IMR-90 (cell line): ENCODE measurements around the gene TMEM33. TPM values are rescaled to one million over a fixed set of nuclear protein-coding genes. Genes with fewer than 3 reads are reported as not detected.

ENCODE experiments used
- ATAC-seq: fragments of 200-7000 bp; cut with Tn5 transposase; 2 replicates; pipeline ENCODE4 v1.9.1; 2020; ENCODE audit warnings: low read depth, mild to moderate bottlenecking, moderate library complexity
- BruUV-seq: library from RNA; stranded (reverse); fragments of 400-500 nt; replicated peaks from 2 replicates; lab custom pipeline; 2021; lab: Mats Ljungman, UMichigan
- CTCF ChIA-PET: fragments of 300-600 bp; formaldehyde crosslinking; extraction: SDS; loops from one replicate; lab custom pipeline; 2021; ENCODE audit warnings: antibody characterized with exemption; lab: Yijun Ruan, JAX
- POLR2A ChIA-PET: fragments of 300-600 bp; sonication (Branson Sonifier 250); formaldehyde crosslinking; loops from one replicate; lab custom pipeline; 2022; ENCODE audit warnings: antibody characterized with exemption; ENCODE audit not compliant: unreplicated experiment; lab: Charles Lee
- DNase-seq: peaks from one replicate; pipeline ENCODE4 v3.0.0; 2013
- H2AFZ ChIP-seq: replicated peaks from 2 replicates; pipeline ENCODE3; 2013; ENCODE audit warnings: low read length, mild to moderate bottlenecking; ENCODE audit not compliant: poor library complexity
- H2AK5ac ChIP-seq: 2 replicates; pipeline ENCODE4 v1.6.1; 2013; ENCODE audit warnings: low read depth, low read length, inconsistent platforms
- H2AK9ac ChIP-seq: replicated peaks from 2 replicates; pipeline ENCODE3; 2013; ENCODE audit warnings: mild to moderate bottlenecking, low read depth, low read length, moderate library complexity; ENCODE audit not compliant: poor library complexity
- H2BK120ac ChIP-seq: 2 replicates; pipeline ENCODE4 v1.6.1; 2013; ENCODE audit warnings: low read depth, low read length, inconsistent platforms
- H2BK15ac ChIP-seq: 3 replicates; pipeline ENCODE4 v1.6.1; 2013; ENCODE audit warnings: low read depth, low read length, inconsistent platforms
- H2BK20ac ChIP-seq: 2 replicates; pipeline ENCODE4 v1.6.1; 2013; ENCODE audit warnings: low read depth, mild to moderate bottlenecking, inconsistent platforms, low read length, moderate library complexity
- H2BK5ac ChIP-seq: 2 replicates; pipeline ENCODE4 v1.6.1; 2013; ENCODE audit warnings: mild to moderate bottlenecking, low read depth, low read length, inconsistent platforms; ENCODE audit not compliant: poor library complexity, severe bottlenecking
- H3K14ac ChIP-seq: replicated peaks from 2 replicates; pipeline ENCODE4 v1.6.1; 2013; ENCODE audit warnings: low read depth, low read length, inconsistent platforms
- H3K18ac ChIP-seq: 2 replicates; pipeline ENCODE4 v1.6.1; 2013; ENCODE audit warnings: low read depth, low read length, control low read depth
- H3K23ac ChIP-seq: 2 replicates; pipeline ENCODE4 v1.6.1; 2013; ENCODE audit warnings: low read depth, low read length, inconsistent platforms
- H3K27ac ChIP-seq: 2 replicates; pipeline ENCODE4 v1.5.1; 2013; ENCODE audit warnings: mild to moderate bottlenecking, control low read depth, low read length; ENCODE audit not compliant: insufficient read depth
- H3K27me3 ChIP-seq: 2 replicates; pipeline ENCODE4 v1.6.1; 2013; ENCODE audit warnings: low read length; ENCODE audit not compliant: control insufficient read depth, insufficient read depth
- H3K36me3 ChIP-seq: 2 replicates; pipeline ENCODE4 v1.6.1; 2013; ENCODE audit warnings: low read length, mixed read lengths; ENCODE audit not compliant: control insufficient read depth, insufficient read depth
- H3K4ac ChIP-seq: 2 replicates; pipeline ENCODE4 v1.6.1; 2013; ENCODE audit warnings: low read depth, low read length, inconsistent platforms
- H3K4me1 ChIP-seq: 2 replicates; pipeline ENCODE4 v1.6.1; 2013; ENCODE audit warnings: low read length, mixed read lengths; ENCODE audit not compliant: control insufficient read depth, insufficient read depth
- H3K4me2 ChIP-seq: 2 replicates; pipeline ENCODE4 v1.6.1; 2013; ENCODE audit warnings: low read depth, mild to moderate bottlenecking, control low read depth, low read length, moderate library complexity
- H3K4me3 ChIP-seq: 2 replicates; pipeline ENCODE4 v1.5.1; 2013; ENCODE audit warnings: low read depth, mild to moderate bottlenecking, control low read depth, low read length, moderate library complexity; ENCODE audit not compliant: insufficient read depth
- H3K56ac ChIP-seq: 2 replicates; pipeline ENCODE4 v1.6.1; 2013; ENCODE audit warnings: low read length, inconsistent platforms; ENCODE audit not compliant: insufficient read depth; ENCODE audit errors: extremely low read depth
- H3K79me1 ChIP-seq, 2 experiments: 2 replicates each; pipeline ENCODE4 v1.6.1; 2013; ENCODE audit warnings: low read length in 2 of 2, inconsistent platforms in 1 of 2, low read depth in 1 of 2
- H3K9ac ChIP-seq: 2 replicates; pipeline ENCODE4 v1.6.1; 2013; ENCODE audit warnings: low read depth, low read length, control low read depth
- H3K9me1 ChIP-seq: 2 replicates; pipeline ENCODE4 v1.6.1; 2013; ENCODE audit warnings: low read length, inconsistent platforms; ENCODE audit not compliant: insufficient read depth
- H3K9me3 ChIP-seq: 2 replicates; pipeline ENCODE4 v1.6.1; 2013; ENCODE audit warnings: low read length; ENCODE audit not compliant: control insufficient read depth, insufficient read depth
- H4K20me1 ChIP-seq: 2 replicates; pipeline ENCODE4 v1.6.1; 2013; ENCODE audit warnings: low read length, inconsistent platforms; ENCODE audit not compliant: insufficient read depth
- H4K5ac ChIP-seq: 2 replicates; pipeline ENCODE4 v1.6.1; 2013; ENCODE audit warnings: mild to moderate bottlenecking, low read depth, low read length, control low read depth
- H4K8ac ChIP-seq, 2 experiments: 2 replicates each; pipeline ENCODE4 v1.6.1; 2013; ENCODE audit warnings: low read depth in 2 of 2, low read length in 2 of 2, control low read depth in 1 of 2, inconsistent platforms in 1 of 2
- H4K91ac ChIP-seq: 2 replicates; pipeline ENCODE4 v1.6.1; 2013; ENCODE audit warnings: low read depth, low read length, inconsistent platforms; ENCODE audit not compliant: insufficient read depth
- BHLHE40 ChIP-seq: fragments of 150-350 bp; IDR thresholded peaks from 2 replicates; pipeline ENCODE4 v1.6.1; 2016; ENCODE audit warnings: mild to moderate bottlenecking, low read depth, low read length
- CEBPB ChIP-seq: IDR thresholded peaks from 2 replicates; pipeline ENCODE4 v1.6.1; 2012; ENCODE audit warnings: low read depth, low read length, improper control_type of control experiment
- CHD1 ChIP-seq: IDR thresholded peaks from 2 replicates; pipeline ENCODE4 v1.6.1; 2012; ENCODE audit warnings: low read depth, low read length, improper control_type of control experiment
- CTCF ChIP-seq: conservative IDR thresholded peaks from 2 replicates; pipeline ENCODE4 v1.5.1; 2012; ENCODE audit warnings: mild to moderate bottlenecking, low read depth, low read length, improper control_type of control experiment
- MAFK ChIP-seq: IDR thresholded peaks from 2 replicates; pipeline ENCODE4 v1.6.1; 2012; ENCODE audit warnings: low read depth, low read length, improper control_type of control experiment
- MAZ ChIP-seq: IDR thresholded peaks from 2 replicates; pipeline ENCODE4 v1.6.1; 2012; ENCODE audit warnings: low read depth, mild to moderate bottlenecking, low read length, improper control_type of control experiment, moderate library complexity, borderline replicate concordance
- MXI1 ChIP-seq: IDR thresholded peaks from 2 replicates; pipeline ENCODE4 v1.6.1; 2012; ENCODE audit warnings: low read depth, mild to moderate bottlenecking, low read length, moderate library complexity, borderline replicate concordance
- POLR2A ChIP-seq: IDR thresholded peaks from 2 replicates; pipeline ENCODE4 v1.6.1; 2012; ENCODE audit warnings: mild to moderate bottlenecking, low read depth, low read length
- RAD21 ChIP-seq: IDR thresholded peaks from 2 replicates; pipeline ENCODE4 v1.6.1; 2012; ENCODE audit warnings: low read length, improper control_type of control experiment
- RCOR1 ChIP-seq: IDR thresholded peaks from 2 replicates; pipeline ENCODE4 v1.6.1; 2012; ENCODE audit warnings: mild to moderate bottlenecking, low read length, improper control_type of control experiment; ENCODE audit not compliant: insufficient replicate concordance
- USF2 ChIP-seq: fragments of 150-350 bp; IDR thresholded peaks from 2 replicates; pipeline ENCODE4 v1.6.1; 2017; ENCODE audit warnings: mild to moderate bottlenecking, antibody characterized with exemption, low read length, low read depth
- WGBS, 2 experiments: methylation state at CpG; one replicate each; pipeline versions ENCODE4 v1.1.5 to v1.1.7; 2013; ENCODE audit warnings: missing lambda C conversion rate in 2 of 2; ENCODE audit not compliant: insufficient read length in 1 of 2; ENCODE audit errors: extremely low coverage in 2 of 2; 5-methylcytosine and 5-hydroxymethylcytosine counted together
- dilution Hi-C: fragments of 300-500 bp; cut with HindIII; formaldehyde crosslinking; loops from one replicate; pipeline ENCODE4 v1.14.3; 2018; ENCODE audit warnings: low sequenced_read_pairs; ENCODE audit not compliant: unreplicated experiment
- in situ Hi-C: fragments of 300-500 bp; cut with MboI; formaldehyde crosslinking; loops from 3 replicates; pipeline ENCODE4 v1.14.3; 2019; ENCODE audit warnings: low sequenced_read_pairs, inconsistent platforms, mixed read lengths
- intact Hi-C: fragments of 100-400 bp; cut with micrococcal nuclease; formaldehyde crosslinking; loops from 2 replicates; pipeline ENCODE4 v1.10.0; 2022
- polyA plus RNA-seq, 3 experiments: library from polyadenylated mRNA; depleted of rRNA; stranded (reverse); fragments of >200 nt; gene quantifications; 2 replicates each; pipeline ENCODE4 v1.2.3, GENCODE V29; 2012; ENCODE audit warnings: low replicate concordance in 1 of 3
- total RNA-seq: library from RNA; depleted of rRNA; stranded (reverse); fragments of >200 nt; gene quantifications from 2 replicates; pipeline ENCODE4 v1.2.3, GENCODE V29; 2012

The TMEM33 gene
- total and polyA plus RNA-seq, 2 of the 4 experiments (the other 2 are of a cell fraction), result 23.6 to 45.5 TPM

- no peak overlapping the region for H2BK5ac ChIP-seq
- H3K56ac ChIP-seq, result no peak overlapping the region
- peaks cover 3% of the 10 kb centered on the region; the same call in 1 of the 2 replicates for H3K27me3 ChIP-seq
- no CpG with 5 or more reads among the region's 2 CpGs for WGBS, 2 experiments
- H4K8ac ChIP-seq, result no peak overlapping the region
- H3K4ac ChIP-seq, result no peak overlapping the region
- no peak overlapping the region for H4K91ac ChIP-seq
- no peaks in the 10 kb centered on the region for H3K9me3 ChIP-seq
- no peak overlapping the region for H3K4me3 ChIP-seq
- H3K4me2 ChIP-seq, result no peak overlapping the region
- H4K5ac ChIP-seq, result no peak overlapping the region
- no peak overlapping the region for H2BK20ac ChIP-seq
- H3K27ac ChIP-seq, result no peak overlapping the region
- no peaks in the 10 kb centered on the region for H3K4me1 ChIP-seq
- no peak overlapping the region for H2AK5ac ChIP-seq
- no TSS peak for BruUV-seq
- no peaks in the 10 kb centered on the region for H3K79me1 ChIP-seq
- no peak for TF ChIP-seq MAFK
- TF ChIP-seq BHLHE40, result no peak
- no peak for TF ChIP-seq CHD1
- TF ChIP-seq RCOR1, result no peak
- TF ChIP-seq CTCF, result no peak
- no peak for TF ChIP-seq USF2
- no peak for TF ChIP-seq CEBPB
- TF ChIP-seq MAZ, result no peak
- TF ChIP-seq MXI1, result no peak
- no peak for TF ChIP-seq POLR2A
- no peak for TF ChIP-seq RAD21
- no peak overlapping the region for H3K9ac ChIP-seq
- no peak overlapping the region for H2AFZ ChIP-seq
- CTCF ChIA-PET, result no interaction called here
- no peak overlapping the region for H2BK15ac ChIP-seq
- H3K9me1 ChIP-seq, result no peaks in the 10 kb centered on the region
- H2AK9ac ChIP-seq, result no peak overlapping the region
- no peak for DNase-seq
- dilution Hi-C loops, result no loop called here
- no peaks in the 10 kb centered on the region for H3K36me3 ChIP-seq
- H3K14ac ChIP-seq, result no peak overlapping the region
- in situ Hi-C loops, result no loop called here
- H3K23ac ChIP-seq, result no peak overlapping the region
- no peaks in the 10 kb centered on the region for H4K20me1 ChIP-seq
- H3K18ac ChIP-seq, result no peak overlapping the region
- POLR2A ChIA-PET, result no interaction called here
- intact Hi-C loops, result no loop called here
- no peak overlapping the region for H2BK120ac ChIP-seq
- ATAC-seq, result no peak
Measured at GRCh38 chr4:41918278-41918677, 17.0 kb upstream of the TMEM33 start.
